H1 (cell line): Measurements from ENCODE around the gene SLC37A3. TPM values are rescaled to one million over a fixed set of nuclear protein-coding genes. Genes with fewer than 3 reads are reported as not detected.

ENCODE experiments used
- CTCF ChIA-PET: fragments of 300-600 bp; sonication (Branson Sonifier 250); formaldehyde crosslinking; loops from one replicate; lab custom pipeline; 2021; ENCODE audit not compliant: partially characterized antibody; lab: Charles Lee
- POLR2A ChIA-PET: fragments of 300-600 bp; sonication (Branson Sonifier 250); formaldehyde crosslinking; loops from one replicate; lab custom pipeline; 2021; ENCODE audit warnings: inconsistent platforms; ENCODE audit not compliant: partially characterized antibody; lab: Charles Lee
- DNase-seq, 2 experiments: peaks; one replicate each; pipeline versions ENCODE4 v3.0.0 to v3.0.0-alpha.2; 2010 to 2022; ENCODE audit warnings: low spot score in 2 of 2, low read depth in 1 of 2, mixed read lengths in 1 of 2
- FAIRE-seq: peaks from 2 replicates; lab custom pipeline; 2011; peaks lifted over from hg19 to GRCh38; lab: Jason Lieb, UNC
- H2AFZ ChIP-seq: 2 replicates; pipeline ENCODE4 v1.8.1; 2012; ENCODE audit warnings: low read length, inconsistent platforms
- H2AK5ac ChIP-seq: 2 replicates; pipeline ENCODE4 v1.6.1; 2013; ENCODE audit warnings: low read depth, low read length
- H2BK120ac ChIP-seq: replicated peaks from 2 replicates; pipeline ENCODE3; 2013; ENCODE audit warnings: low read depth, low read length, inconsistent platforms
- H2BK12ac ChIP-seq: 2 replicates; pipeline ENCODE4 v1.6.1; 2013; ENCODE audit warnings: low read depth, low read length
- H2BK15ac ChIP-seq: 2 replicates; pipeline ENCODE4 v1.6.1; 2013; ENCODE audit warnings: low read length
- H2BK20ac ChIP-seq: 2 replicates; pipeline ENCODE4 v1.6.1; 2013; ENCODE audit warnings: low read length
- H2BK5ac ChIP-seq: 2 replicates; pipeline ENCODE4 v1.6.1; 2013; ENCODE audit warnings: low read depth, low read length
- H3K14ac ChIP-seq: 2 replicates; pipeline ENCODE4 v1.6.1; 2013; ENCODE audit warnings: inconsistent platforms; ENCODE audit not compliant: insufficient read length
- H3K18ac ChIP-seq: 2 replicates; pipeline ENCODE4 v1.6.1; 2013; ENCODE audit warnings: low read length; ENCODE audit errors: extremely low read depth
- H3K23ac ChIP-seq: 2 replicates; pipeline ENCODE4 v1.6.1; 2013; ENCODE audit warnings: inconsistent platforms; ENCODE audit not compliant: insufficient read length
- H3K23me2 ChIP-seq: 2 replicates; pipeline ENCODE4 v1.6.1; 2013; ENCODE audit warnings: low read depth, low read length
- H3K27ac ChIP-seq: 2 replicates; pipeline ENCODE4 v1.6.1; 2011; ENCODE audit warnings: low read depth, low read length, inconsistent platforms
- H3K27me3 ChIP-seq, 4 experiments: replicated peaks in 1 of 4; 1 replicate in 1 of 4; 2 replicates in 3 of 4; pipeline versions ENCODE4 v1.6.1 to v1.8.1; 2011 to 2013; ENCODE audit warnings: low read length in 3 of 4, mild to moderate bottlenecking in 3 of 4, inconsistent platforms in 2 of 4, mixed read lengths in 2 of 4, moderate library complexity in 1 of 4; ENCODE audit not compliant: control insufficient read depth in 3 of 4, insufficient read depth in 3 of 4; ENCODE audit errors: extremely low read depth in 1 of 4
- H3K36me3 ChIP-seq, 4 experiments: 2 replicates each; pipeline versions ENCODE4 v1.6.1 to v1.8.1; 2011 to 2013; ENCODE audit warnings: mild to moderate bottlenecking in 4 of 4, low read length in 3 of 4, moderate library complexity in 2 of 4, control low read depth in 1 of 4, inconsistent platforms in 1 of 4; ENCODE audit not compliant: insufficient read depth in 4 of 4, control insufficient read depth in 2 of 4
- H3K4ac ChIP-seq: replicated peaks from 2 replicates; pipeline ENCODE3; 2013; ENCODE audit warnings: low read length, low read depth, mixed read lengths, inconsistent platforms; ENCODE audit not compliant: insufficient read length
- H3K4me1 ChIP-seq, 4 experiments: replicated peaks in 1 of 4; 1 replicate in 1 of 4; 2 replicates in 3 of 4; pipeline versions ENCODE4 v1.6.1 to v1.8.1; 2011 to 2013; ENCODE audit warnings: low read length in 3 of 4, inconsistent platforms in 2 of 4, mixed read lengths in 1 of 4; ENCODE audit not compliant: insufficient read depth in 4 of 4, control insufficient read depth in 3 of 4
- H3K4me2 ChIP-seq, 2 experiments: 2 replicates each; pipeline versions ENCODE4 v1.6.1 to v1.8.1; 2011 to 2013; ENCODE audit warnings: low read depth in 2 of 2, low read length in 2 of 2, control low read depth in 1 of 2, inconsistent platforms in 1 of 2, mild to moderate bottlenecking in 1 of 2; ENCODE audit not compliant: insufficient read depth in 1 of 2
- H3K4me3 ChIP-seq, 4 experiments: fragments of 200-600, 300-600 bp in 1 of 4; sonication (generic), shearing (Covaris generic), sonication (Bioruptor Twin) in 1 of 4; 2 replicates each; pipeline versions ENCODE4 v1.5.1 to v1.8.1; 2011 to 2016; ENCODE audit warnings: low read length in 4 of 4, low read depth in 3 of 4, control low read depth in 2 of 4, inconsistent platforms in 2 of 4, mild to moderate bottlenecking in 2 of 4, mixed read lengths in 1 of 4, moderate library complexity in 1 of 4; ENCODE audit not compliant: insufficient read depth in 2 of 4; ENCODE audit errors: extremely low read depth in 1 of 4
- H3K56ac ChIP-seq: replicated peaks from 2 replicates; pipeline ENCODE3; 2013; ENCODE audit warnings: low read depth, mild to moderate bottlenecking, mixed read lengths, low read length, inconsistent platforms; ENCODE audit not compliant: insufficient read length
- H3K79me1 ChIP-seq: 2 replicates; pipeline ENCODE4 v1.6.1; 2013; ENCODE audit warnings: low read depth, low read length, control low read depth
- H3K79me2 ChIP-seq, 2 experiments: 2 replicates each; pipeline versions ENCODE4 v1.6.1 to v1.8.1; 2012 to 2013; ENCODE audit warnings: low read length in 2 of 2, mild to moderate bottlenecking in 2 of 2, inconsistent platforms in 1 of 2; ENCODE audit not compliant: insufficient read depth in 2 of 2, control insufficient read depth in 1 of 2
- H3K9ac ChIP-seq, 4 experiments: replicated peaks in 1 of 4; 1 replicate in 1 of 4; 2 replicates in 3 of 4; pipeline versions ENCODE4 v1.6.1 to v1.8.1; 2011 to 2013; ENCODE audit warnings: low read depth in 3 of 4, low read length in 3 of 4, control low read depth in 2 of 4, mild to moderate bottlenecking in 2 of 4, moderate library complexity in 2 of 4, inconsistent platforms in 1 of 4; ENCODE audit errors: extremely low read depth in 1 of 4
- H3K9me3 ChIP-seq, 2 experiments: 2 replicates each; pipeline versions ENCODE4 v1.6.1 to v1.8.1; 2012 to 2013; ENCODE audit warnings: mild to moderate bottlenecking in 2 of 2, moderate library complexity in 2 of 2, control low read depth in 1 of 2, inconsistent platforms in 1 of 2, low read depth in 1 of 2, low read length in 1 of 2, mixed read lengths in 1 of 2; ENCODE audit not compliant: insufficient read depth in 2 of 2
- H4K20me1 ChIP-seq, 2 experiments: replicated peaks in 1 of 2; 2 replicates each; pipeline versions ENCODE3 to v1.8.1; 2011 to 2013; ENCODE audit warnings: inconsistent platforms in 2 of 2, low read length in 2 of 2, mild to moderate bottlenecking in 1 of 2; ENCODE audit not compliant: insufficient read depth in 2 of 2, control insufficient read depth in 1 of 2
- H4K5ac ChIP-seq: 2 replicates; pipeline ENCODE4 v1.6.1; 2013; ENCODE audit warnings: low read length, low read depth, mixed read lengths, inconsistent platforms; ENCODE audit not compliant: insufficient read length
- H4K8ac ChIP-seq: 2 replicates; pipeline ENCODE4 v1.8.0; 2013; ENCODE audit warnings: mild to moderate bottlenecking, moderate library complexity, low read length, inconsistent platforms; ENCODE audit not compliant: insufficient read depth; ENCODE audit errors: extremely low read depth
- H4K91ac ChIP-seq: replicated peaks from 2 replicates; pipeline ENCODE3; 2013; ENCODE audit warnings: low read length, mixed read lengths, inconsistent platforms; ENCODE audit not compliant: insufficient read length
- BACH1 ChIP-seq: IDR thresholded peaks from 2 replicates; pipeline ENCODE4 v1.6.1; 2012; ENCODE audit warnings: low read length, improper control_type of control experiment
- MAFK ChIP-seq: IDR thresholded peaks from 2 replicates; pipeline ENCODE4 v1.6.1; 2012; ENCODE audit warnings: low read depth, mild to moderate bottlenecking, improper control_type of control experiment, low read length
- MAX ChIP-seq: IDR thresholded peaks from 2 replicates; pipeline ENCODE4 v1.6.1; 2012; ENCODE audit warnings: inconsistent platforms
- POLR2AphosphoS5 ChIP-seq: IDR thresholded peaks from 2 replicates; pipeline ENCODE4 v1.6.1; 2011; ENCODE audit warnings: low read depth, low read length
- SIX5 ChIP-seq: IDR thresholded peaks from 2 replicates; pipeline ENCODE4 v1.6.1; 2011; ENCODE audit warnings: mild to moderate bottlenecking, low read depth, low read length
- WGBS, 2 experiments: shearing (Covaris generic) in 1 of 2; methylation state at CpG; one replicate each; pipeline versions ENCODE4 v1.1.6 to v1.1.7; 2013 to 2015; ENCODE audit warnings: low lambda C conversion rate in 2 of 2, mixed read lengths in 2 of 2, inconsistent platforms in 1 of 2, low coverage in 1 of 2, missing lambda C conversion rate in 1 of 2; ENCODE audit not compliant: insufficient replicate concordance in 2 of 2, insufficient coverage in 1 of 2, insufficient read length in 1 of 2; ENCODE audit errors: extremely low coverage in 1 of 2, missing lambda C conversion rate in 1 of 2; 5-methylcytosine and 5-hydroxymethylcytosine counted together
- long read RNA-seq, 2 experiments: library from RNA in 1 of 2; library from capped mRNA in 1 of 2; stranded (forward); transcript quantifications; one replicate each; pipeline ENCODE4 v2.0.0, GENCODE V29; 2021; ENCODE audit warnings: inconsistent platforms in 1 of 2
- polyA minus RNA-seq, 3 experiments: library from RNA; depleted of rRNA, polyadenylated mRNA; stranded (reverse); fragments of >200 nt; gene quantifications; 1 replicate in 2 of 3; 2 replicates in 1 of 3; pipeline ENCODE4 v1.2.3, GENCODE V29; 2011
- polyA plus RNA-seq, 7 experiments: library from polyadenylated mRNA; depleted of rRNA in 3 of 7; stranded (reverse) in 5 of 7; unstranded in 2 of 7; fragments of >200 nt in 5 of 7; fragments of 200-250 nt in 2 of 7; gene quantifications; 1 replicate in 5 of 7; 2 replicates in 1 of 7; 4 replicates in 1 of 7; pipeline versions ENCODE4 v1.2.1 to v1.2.3, GENCODE V29; 2011 to 2013; ENCODE audit warnings: missing spikeins in 2 of 7, mixed read lengths in 2 of 7
- total RNA-seq: library from RNA; stranded (reverse); fragmentation: NEBNext Ultra II Directional; extraction: Animal tissue kit (Norgen Biotek cat#: 25700); gene quantifications from 2 replicates; pipeline ENCODE4 v1.2.1, GENCODE V29; 2021

Gene SLC37A3, protein sequence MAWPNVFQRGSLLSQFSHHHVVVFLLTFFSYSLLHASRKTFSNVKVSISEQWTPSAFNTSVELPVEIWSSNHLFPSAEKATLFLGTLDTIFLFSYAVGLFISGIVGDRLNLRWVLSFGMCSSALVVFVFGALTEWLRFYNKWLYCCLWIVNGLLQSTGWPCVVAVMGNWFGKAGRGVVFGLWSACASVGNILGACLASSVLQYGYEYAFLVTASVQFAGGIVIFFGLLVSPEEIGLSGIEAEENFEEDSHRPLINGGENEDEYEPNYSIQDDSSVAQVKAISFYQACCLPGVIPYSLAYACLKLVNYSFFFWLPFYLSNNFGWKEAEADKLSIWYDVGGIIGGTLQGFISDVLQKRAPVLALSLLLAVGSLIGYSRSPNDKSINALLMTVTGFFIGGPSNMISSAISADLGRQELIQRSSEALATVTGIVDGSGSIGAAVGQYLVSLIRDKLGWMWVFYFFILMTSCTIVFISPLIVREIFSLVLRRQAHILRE
- 47.3 and 58.2 TPM in 2 replicates for total RNA-seq
- polyA plus RNA-seq (2011; rRNA removed): 71.0 and 74.1 TPM in 2 replicates
- 81.6 TPM for polyA plus RNA-seq (2011; cell fraction: cytosol; rRNA removed)
- polyA plus RNA-seq (2011; cell fraction: nucleus; rRNA removed): 91.2 TPM
- polyA plus RNA-seq (2012, experiment 1 of 2): 35.5 to 45.0 TPM (median 40.6 TPM) in 4 replicates
- 6.0 TPM for polyA plus RNA-seq (2012, experiment 2 of 2)
- 54.0 TPM for polyA plus RNA-seq (2013, experiment 1 of 2)
- 57.0 TPM for polyA plus RNA-seq (2013, experiment 2 of 2)
- polyA minus RNA-seq (2011; rRNA and poly(A)+ RNA removed): 113 and 115 TPM in 2 replicates
- polyA minus RNA-seq (2011; cell fraction: cytosol; rRNA and poly(A)+ RNA removed): 31.4 TPM
- polyA minus RNA-seq (2011; cell fraction: nucleus; rRNA and poly(A)+ RNA removed): 93.1 TPM
- long read RNA-seq, experiment 1, partial matches to known transcripts: 6 of 27 reads
- long read RNA-seq, experiment 1, other reads (novel, unspliced or antisense): 17 of 27 reads
- long read RNA-seq, experiment 2, transcript SLC37A3-201 (15 exons, 3,349 nt): major isoform, 12 of 22 reads
- long read RNA-seq, experiment 2, partial matches to known transcripts: 2 of 22 reads
- long read RNA-seq, experiment 2, other reads (novel, unspliced or antisense): 8 of 22 reads

GRCh38 chr7:140397784-140398750 lies at the start of gene SLC37A3:
TSS of gene SLC37A3 (minus strand) at chr7:140398530. CDS start at chr7:140382526, 16,004 bp downstream.
- FAIRE-seq: no peak
- no peak within 1 kb of the TSS for H2BK20ac ChIP-seq
- WGBS, 2 experiments: 4% methylated on average over 16 of the region's 66 CpGs; no CpG with 5 or more reads in 1 of the 2 experiments
- no peak for TF ChIP-seq MAFK
- peak; percentile 80 for TF ChIP-seq SIX5
- no peak for TF ChIP-seq BACH1
- TF ChIP-seq MAX: peak; percentile 87
- TF ChIP-seq POLR2AphosphoS5: peak; percentile 81

More at GRCh38 chr7:140397784-140398750, at the start of gene SLC37A3:
- peaks cover 3 to 5% of the 10 kb centered on the region in 2 experiments for H4K20me1 ChIP-seq
- H3K4me2 ChIP-seq: peak within 1 kb of the TSS; percentile 72 to 81
- ChIA-PET CTCF (interaction anchor here (1.1 to 1.2 kb wide), 2 partner anchors 9 to 46 kb away, joined by 3 to 4 read pairs; no protein-coding TSS in a partner anchor), POLR2A (interaction anchor here (0.7 to 1.4 kb wide), 5 partner anchors 12 to 334 kb away, joined by 3 to 5 read pairs (median 3); no protein-coding TSS in a partner anchor)
- H4K5ac ChIP-seq: peak within 1 kb of the TSS; percentile 74
- no peak within 1 kb of the TSS; the same call in 1 of the 2 replicates for H2BK5ac ChIP-seq
- H3K18ac ChIP-seq: no peak within 1 kb of the TSS; the same call in 1 of the 2 replicates
- no peak within 1 kb of the TSS for H3K23ac ChIP-seq
- peaks cover 2% of the 10 kb centered on the region; the same call in 1 of the 2 replicates for H3K23me2 ChIP-seq
- no peak within 1 kb of the TSS for H2BK12ac ChIP-seq
- H4K91ac ChIP-seq: peak within 1 kb of the TSS; percentile 65
- H2BK15ac ChIP-seq: no peak within 1 kb of the TSS
- H3K4me1 ChIP-seq: peaks cover 0 to 8% (median 0%) of the 10 kb centered on the region in 4 experiments; a peak in 2 of 7 replicates
- no peaks in the 10 kb centered on the region for H3K27me3 ChIP-seq
- no peaks in the 10 kb centered on the region for H3K9me3 ChIP-seq
- 0 out of 2 replicates have a peak within 1 kb of the TSS, but pooled peaks have one; percentile 47 for H2AFZ ChIP-seq
- peak within 1 kb of the TSS; percentile 39; the same call in 1 of the 2 replicates for H2AK5ac ChIP-seq
- H3K36me3 ChIP-seq: no peaks in the 10 kb centered on the region
- H3K56ac ChIP-seq: peak within 1 kb of the TSS; percentile 5
- peak within 1 kb of the TSS; percentile 66 to 82 (median 76) for H3K9ac ChIP-seq
- H3K27ac ChIP-seq: no peak within 1 kb of the TSS; the same call in 1 of the 2 replicates
- peak; percentile 49 to 97 for DNase-seq
- H3K4ac ChIP-seq: peak within 1 kb of the TSS; percentile 32
- H3K14ac ChIP-seq: no peak within 1 kb of the TSS
- H2BK120ac ChIP-seq: no peak within 1 kb of the TSS
- peaks cover 23 to 48% of the 10 kb centered on the region in 2 experiments for H3K79me2 ChIP-seq
- peak within 1 kb of the TSS; percentile 63 to 96 (median 94) for H3K4me3 ChIP-seq
- peak within 1 kb of the TSS; percentile 86; the same call in 1 of the 2 replicates for H4K8ac ChIP-seq
- H3K79me1 ChIP-seq: peaks cover 4% of the 10 kb centered on the region
